Measurements from ENCODE around the gene CCL5. TPM values are rescaled to one million over a fixed set of nuclear protein-coding genes. Genes with fewer than 3 reads are reported as not detected.
A peak's percentile ranks its signal among the peaks of the same experiment; 100 is the strongest.

CCL5 gene
- total and polyA plus RNA-seq, 4 donors = 3.2 to 15.3 (median 10.7) TPM

DNA sequence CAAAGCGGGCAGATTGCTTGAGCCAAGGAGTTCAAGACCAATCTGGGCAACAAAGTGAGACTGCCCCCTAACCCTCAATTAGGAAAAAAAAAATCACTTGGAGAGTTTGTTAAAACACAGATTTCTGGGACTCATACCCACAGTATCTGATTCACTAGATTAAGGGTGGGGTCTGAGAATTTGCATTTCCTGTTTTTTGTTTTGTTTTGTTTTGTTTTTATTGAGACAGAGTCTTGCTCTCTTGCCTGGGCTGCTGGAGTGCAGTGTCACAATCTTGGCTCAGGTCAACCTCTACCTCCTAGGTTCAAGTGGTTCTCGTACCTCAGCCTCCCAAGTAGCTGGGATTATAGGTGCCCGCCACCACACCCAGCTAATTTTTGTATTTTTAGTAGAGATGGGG is 12.6 kb downstream of the CCL5 start:
- ATAC-seq (ENCODE audit: insufficient read depth, low FRiP score) = no peak
- TF ChIP-seq, protein P1, sequence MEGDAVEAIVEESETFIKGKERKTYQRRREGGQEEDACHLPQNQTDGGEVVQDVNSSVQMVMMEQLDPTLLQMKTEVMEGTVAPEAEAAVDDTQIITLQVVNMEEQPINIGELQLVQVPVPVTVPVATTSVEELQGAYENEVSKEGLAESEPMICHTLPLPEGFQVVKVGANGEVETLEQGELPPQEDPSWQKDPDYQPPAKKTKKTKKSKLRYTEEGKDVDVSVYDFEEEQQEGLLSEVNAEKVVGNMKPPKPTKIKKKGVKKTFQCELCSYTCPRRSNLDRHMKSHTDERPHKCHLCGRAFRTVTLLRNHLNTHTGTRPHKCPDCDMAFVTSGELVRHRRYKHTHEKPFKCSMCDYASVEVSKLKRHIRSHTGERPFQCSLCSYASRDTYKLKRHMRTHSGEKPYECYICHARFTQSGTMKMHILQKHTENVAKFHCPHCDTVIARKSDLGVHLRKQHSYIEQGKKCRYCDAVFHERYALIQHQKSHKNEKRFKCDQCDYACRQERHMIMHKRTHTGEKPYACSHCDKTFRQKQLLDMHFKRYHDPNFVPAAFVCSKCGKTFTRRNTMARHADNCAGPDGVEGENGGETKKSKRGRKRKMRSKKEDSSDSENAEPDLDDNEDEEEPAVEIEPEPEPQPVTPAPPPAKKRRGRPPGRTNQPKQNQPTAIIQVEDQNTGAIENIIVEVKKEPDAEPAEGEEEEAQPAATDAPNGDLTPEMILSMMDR (IDR thresholded peaks at IDR 0.05; ENCODE audit: control extremely low read depth, extremely low read depth) = no peak
- Histone ChIP-seq H3K9ac (ENCODE audit: insufficient read depth in 1 of 2, low read length in 2 of 2) (no peak overlapping the region), H3K27ac (ENCODE audit: low read depth in 1 of 2, low read length in 1 of 2) (no peak overlapping the region), H3K9me3 (ENCODE audit: control insufficient read depth in 4 of 4, insufficient read depth in 3 of 4, low read length in 3 of 4) (no peaks in the 10 kb centered on the region), H3K4me1 (ENCODE audit: control insufficient read depth in 5 of 5, insufficient read depth in 5 of 5, low read length in 5 of 5) (no peaks in the 10 kb centered on the region), H3K27me3 (ENCODE audit: control insufficient read depth in 3 of 3, insufficient read depth in 3 of 3, low read length in 2 of 3) (no peaks in the 10 kb centered on the region), H3K36me3 (ENCODE audit: control insufficient read depth in 4 of 4, insufficient read depth in 4 of 4, low read length in 4 of 4) (no peaks in the 10 kb centered on the region), H3K4me3 (no peak overlapping the region)
- 93 to 100% methylated on average over 3 of the region's 3 CpGs for WGBS, 2 donors
- DNase-seq = no peak

DNA sequence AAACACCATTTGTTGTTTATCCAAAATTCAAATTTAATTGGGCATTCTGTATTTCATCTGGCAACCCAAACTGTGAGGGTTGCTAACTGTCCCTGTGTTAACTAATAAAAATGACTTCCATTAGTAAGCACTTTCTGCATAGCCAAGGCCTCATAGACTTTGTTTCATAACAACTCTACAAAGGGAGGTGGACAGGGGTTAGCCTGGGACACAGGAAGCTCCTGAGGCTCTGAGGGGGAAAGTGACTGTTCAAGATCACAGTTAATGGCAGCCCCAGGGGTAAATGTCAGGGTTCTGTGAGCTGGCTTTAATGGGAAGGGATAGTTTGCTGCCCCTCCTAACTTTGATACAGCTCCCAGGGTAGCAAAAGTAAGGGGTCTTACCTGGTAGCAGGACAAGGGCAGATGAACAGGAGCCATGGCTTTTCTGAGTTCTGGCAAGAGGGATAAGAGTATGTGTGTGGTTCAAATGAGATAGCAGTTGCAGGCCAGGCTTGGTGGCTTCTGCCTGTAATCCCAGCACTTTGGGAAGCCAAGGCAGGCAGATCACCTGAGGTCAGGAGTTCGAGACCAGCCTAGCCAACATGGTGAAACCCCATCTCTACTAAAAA is 13.7 kb downstream of the CCL5 start:
- H3K4me3 ChIP-seq = no peak overlapping the region
- 100% methylated on average over 1 of the region's 1 CpG for WGBS, 2 donors
- no peaks in the 10 kb centered on the region for H3K4me1 ChIP-seq (ENCODE audit: control insufficient read depth in 5 of 5, insufficient read depth in 5 of 5, low read length in 5 of 5)
- no peak overlapping the region for H3K9ac ChIP-seq (ENCODE audit: insufficient read depth in 1 of 2, low read length in 2 of 2)
- ATAC-seq (ENCODE audit: insufficient read depth, low FRiP score) (no peak), DNase-seq (peak in 1 of 3 donors; percentile 6)
- no peaks in the 10 kb centered on the region for H3K36me3 ChIP-seq (ENCODE audit: control insufficient read depth in 4 of 4, insufficient read depth in 4 of 4, low read length in 4 of 4)
- no peak overlapping the region for H3K27ac ChIP-seq (ENCODE audit: low read depth in 1 of 2, low read length in 1 of 2)
- no peaks in the 10 kb centered on the region for H3K9me3 ChIP-seq (ENCODE audit: control insufficient read depth in 4 of 4, insufficient read depth in 3 of 4, low read length in 3 of 4)
- TF ChIP-seq, protein P1 (IDR thresholded peaks at IDR 0.05; ENCODE audit: control extremely low read depth, extremely low read depth) = no peak
- no peaks in the 10 kb centered on the region for H3K27me3 ChIP-seq (ENCODE audit: control insufficient read depth in 3 of 3, insufficient read depth in 3 of 3, low read length in 2 of 3)

DNA sequence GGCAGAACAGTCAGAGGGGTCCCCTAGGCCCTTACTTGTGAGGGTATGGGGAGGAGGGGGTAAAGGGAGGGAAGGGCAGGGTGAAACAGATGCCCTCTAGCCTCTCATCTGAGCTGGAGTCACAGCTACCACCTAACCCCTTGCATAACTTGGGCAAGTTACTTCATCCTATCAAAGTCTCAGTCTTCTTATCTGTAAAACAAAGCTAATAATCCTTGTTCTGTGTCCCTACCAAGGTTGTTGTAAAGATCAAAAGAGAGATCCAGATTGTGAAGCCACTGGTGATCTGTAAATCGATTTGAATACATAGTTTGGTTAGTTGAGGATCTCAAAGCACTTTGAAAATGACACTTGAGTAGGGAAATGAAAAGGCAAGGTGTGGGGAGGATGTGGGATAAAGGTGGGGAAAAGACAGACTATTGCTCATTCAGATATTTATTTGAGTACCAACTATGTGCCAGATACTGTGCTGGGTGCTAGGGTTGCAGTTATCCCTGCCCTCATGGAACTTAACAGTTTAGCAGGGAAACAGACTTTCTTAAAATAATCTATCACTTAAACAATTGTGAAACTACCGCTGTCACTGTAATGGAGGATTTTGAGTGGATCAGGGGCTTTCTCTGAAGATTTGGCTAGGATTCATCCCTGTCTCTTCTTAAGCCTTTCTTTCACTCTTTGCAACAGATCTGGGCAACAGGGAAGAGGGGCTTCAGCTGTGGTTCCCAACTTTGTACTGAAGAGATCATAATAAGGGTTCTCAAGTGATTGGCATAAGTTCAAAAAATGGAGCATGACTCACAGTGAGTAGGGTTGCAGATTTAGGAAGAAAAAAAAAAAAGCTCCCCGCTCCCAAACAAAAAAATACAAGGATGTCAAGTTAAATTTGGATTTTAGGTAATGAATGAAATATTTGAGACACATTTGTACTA is 14.5 kb downstream of the CCL5 start:
- Histone ChIP-seq H3K9me3 (ENCODE audit: control insufficient read depth in 4 of 4, insufficient read depth in 3 of 4, low read length in 3 of 4) (no peaks in the 10 kb centered on the region), H3K27me3 (ENCODE audit: control insufficient read depth in 3 of 3, insufficient read depth in 3 of 3, low read length in 2 of 3) (no peaks in the 10 kb centered on the region), H3K27ac (ENCODE audit: low read depth in 1 of 2, low read length in 1 of 2) (no peak overlapping the region), H3K36me3 (ENCODE audit: control insufficient read depth in 4 of 4, insufficient read depth in 4 of 4, low read length in 4 of 4) (no peaks in the 10 kb centered on the region), H3K9ac (ENCODE audit: insufficient read depth in 1 of 2, low read length in 2 of 2) (no peak overlapping the region), H3K4me1 (ENCODE audit: control insufficient read depth in 5 of 5, insufficient read depth in 5 of 5, low read length in 5 of 5) (no peaks in the 10 kb centered on the region), H3K4me3 (no peak overlapping the region)
- TF ChIP-seq, protein P1 (IDR thresholded peaks at IDR 0.05; ENCODE audit: control extremely low read depth, extremely low read depth) = no peak
- DNase-seq = peak in 2 of 3 donors; percentile 24 to 30
- no peak for ATAC-seq (ENCODE audit: insufficient read depth, low FRiP score)
- WGBS, 2 donors = 73 to 88% methylated on average over 3 of the region's 3 CpGs

All from lung (tissue), 12 donors.